ENCODE data around the gene MPI.

DNA sequence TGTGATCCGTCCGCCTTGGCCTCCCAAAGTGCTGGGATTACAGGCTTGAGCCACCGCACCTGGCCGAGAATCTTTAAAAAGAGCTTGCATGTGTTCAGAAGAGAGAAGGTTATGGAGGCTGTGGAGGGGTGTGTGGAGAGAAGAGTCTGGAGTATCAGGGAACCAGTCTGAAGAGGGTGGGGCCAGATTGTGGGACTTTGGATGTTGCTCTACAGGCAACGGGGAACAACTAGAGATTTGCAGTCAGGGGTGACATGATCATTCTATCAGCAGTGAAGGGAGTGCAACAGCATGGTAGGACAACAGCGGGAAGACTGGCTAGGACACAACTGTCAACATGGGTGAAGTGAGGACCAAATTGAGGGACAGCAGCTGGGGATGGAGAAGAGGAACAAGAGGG is 25.5 kb upstream of the MPI start:
- TF ChIP-seq CTCF (IDR thresholded peaks at IDR 0.05) (no peak), EZH2 (IDR thresholded peaks at IDR 0.05) (no peak), EZH2phosphoT487 (IDR thresholded peaks at IDR 0.05) (no peak)
